Measurements from ENCODE around the gene FXN.

Gene FXN

GRCh38 chr9:69120380-69121154 lies 85.0 kb downstream of the FXN start:
- H3K9me3 ChIP-seq (ENCODE audit: insufficient read depth, low read length, severe bottlenecking), result no peaks in the 10 kb centered on the region
- peak overlapping the region; percentile 86 for H3K4me2 ChIP-seq (ENCODE audit: insufficient read depth, low read length)
- ATAC-seq (ENCODE audit: insufficient read depth, low read depth), result no peak

GRCh38 chr9:69121155-69122081 lies 85.9 kb downstream of the FXN start:
- peak; percentile 64 for DNase-seq
- H2AFZ ChIP-seq (ENCODE audit: low read depth, low read length), result peak overlapping the region; percentile 74

More at GRCh38 chr9:69120380-69121154, 85.0 kb downstream of the FXN start:
- Histone ChIP-seq H3K9ac (ENCODE audit: low read depth, low read length) (peak overlapping the region; percentile 65), H3K27ac (ENCODE audit: low read length) (peak overlapping the region; percentile 50; the same call in 1 of the 2 replicates), H3K4me3 (ENCODE audit: low read depth in 1 of 2, low read length in 2 of 2) (peak overlapping the region in 1 of 2 experiments; percentile 80; a peak in 2 of 4 replicates), H3K36me3 (ENCODE audit: insufficient read depth, low read length) (no peaks in the 10 kb centered on the region), H3K27me3 (ENCODE audit: insufficient read depth, low read length, poor library complexity) (no peaks in the 10 kb centered on the region), H2AFZ (ENCODE audit: low read depth, low read length) (peak overlapping the region; percentile 62), H3K4me1 (ENCODE audit: insufficient read depth, low read length) (peaks cover 16% of the 10 kb centered on the region), H4K20me1 (ENCODE audit: insufficient read depth, low read length) (no peaks in the 10 kb centered on the region), H3K79me2 (ENCODE audit: insufficient read depth, low read length) (no peaks in the 10 kb centered on the region)
- DNase-seq, result no peak
- no peak for TF ChIP-seq CTCF (IDR thresholded peaks at IDR 0.05; ENCODE audit: borderline replicate concordance, extremely low read depth, low read length, poor library complexity, severe bottlenecking)
- no peak for TF ChIP-seq EZH2 (IDR thresholded peaks at IDR 0.05; ENCODE audit: borderline replicate concordance, low read depth, low read length, severe bottlenecking)

GRCh38 chr9:69122082-69122548 lies 86.6 kb downstream of the FXN start:
- Histone ChIP-seq H3K4me2 (ENCODE audit: insufficient read depth, low read length) (peak overlapping the region; percentile 86), H3K4me1 (ENCODE audit: insufficient read depth, low read length) (peaks cover 16% of the 10 kb centered on the region), H2AFZ (ENCODE audit: low read depth, low read length) (peak overlapping the region; percentile 74), H3K9me3 (ENCODE audit: insufficient read depth, low read length, severe bottlenecking) (no peaks in the 10 kb centered on the region), H3K79me2 (ENCODE audit: insufficient read depth, low read length) (no peaks in the 10 kb centered on the region), H3K36me3 (ENCODE audit: insufficient read depth, low read length) (no peaks in the 10 kb centered on the region), H3K4me3 (ENCODE audit: low read depth in 1 of 2, low read length in 2 of 2) (peak overlapping the region; percentile 42 to 80; a peak in 3 of 4 replicates), H3K27ac (ENCODE audit: low read length) (peak overlapping the region; percentile 66), H3K27me3 (ENCODE audit: insufficient read depth, low read length, poor library complexity) (no peaks in the 10 kb centered on the region), H3K9ac (ENCODE audit: low read depth, low read length) (peak overlapping the region; percentile 65), H4K20me1 (ENCODE audit: insufficient read depth, low read length) (no peaks in the 10 kb centered on the region)
- ATAC-seq (ENCODE audit: insufficient read depth, low read depth) (peak; percentile 70), DNase-seq (peak; percentile 55)
- no peak for TF ChIP-seq CTCF (IDR thresholded peaks at IDR 0.05; ENCODE audit: borderline replicate concordance, extremely low read depth, low read length, poor library complexity, severe bottlenecking)

More at GRCh38 chr9:69121155-69122081, 85.9 kb downstream of the FXN start:
- Histone ChIP-seq H3K27ac (ENCODE audit: low read length) (peak overlapping the region; percentile 66), H3K4me3 (ENCODE audit: low read depth in 1 of 2, low read length in 2 of 2) (peak overlapping the region; percentile 42 to 80), H3K79me2 (ENCODE audit: insufficient read depth, low read length) (no peaks in the 10 kb centered on the region), H3K4me1 (ENCODE audit: insufficient read depth, low read length) (peaks cover 16% of the 10 kb centered on the region), H4K20me1 (ENCODE audit: insufficient read depth, low read length) (no peaks in the 10 kb centered on the region), H3K4me2 (ENCODE audit: insufficient read depth, low read length) (peak overlapping the region; percentile 86), H3K9me3 (ENCODE audit: insufficient read depth, low read length, severe bottlenecking) (no peaks in the 10 kb centered on the region), H3K9ac (ENCODE audit: low read depth, low read length) (peak overlapping the region; percentile 65), H3K36me3 (ENCODE audit: insufficient read depth, low read length) (no peaks in the 10 kb centered on the region), H3K27me3 (ENCODE audit: insufficient read depth, low read length, poor library complexity) (no peaks in the 10 kb centered on the region)
- no peak for TF ChIP-seq EZH2 (IDR thresholded peaks at IDR 0.05; ENCODE audit: borderline replicate concordance, low read depth, low read length, severe bottlenecking)
- peak; percentile 33 for TF ChIP-seq CTCF (IDR thresholded peaks at IDR 0.05; ENCODE audit: borderline replicate concordance, extremely low read depth, low read length, poor library complexity, severe bottlenecking)
- ATAC-seq (ENCODE audit: insufficient read depth, low read depth), result peak; percentile 73

Data from DND-41 (cell line).